ENCODE measurements around the gene DDRGK1.
A peak's percentile ranks its signal among the peaks of the same experiment; 100 is the strongest.

The DDRGK1 gene

GRCh38 chr20:3165473-3166337, 38.8 kb downstream of the DDRGK1 start:
- H2AFZ ChIP-seq (ENCODE audit: low read depth, low read length) = no peak overlapping the region
- no peak overlapping the region for H3K18ac ChIP-seq (ENCODE audit: low read depth in 1 of 2, low read length in 2 of 2)
- H3K36me3 ChIP-seq (ENCODE audit: control insufficient read depth in 1 of 2, insufficient read depth in 2 of 2, low read depth in 1 of 2, low read length in 2 of 2) = peaks cover 0 to 47% of the 10 kb centered on the region in 2 experiments
- H4K91ac ChIP-seq (ENCODE audit: low read length) = no peak overlapping the region
- no peak overlapping the region for H3K4me3 ChIP-seq (ENCODE audit: insufficient read depth in 1 of 2, low read depth in 1 of 2, low read length in 2 of 2)
- no peak overlapping the region for H2BK12ac ChIP-seq (ENCODE audit: low read length in 2 of 2)
- DNase-seq = no peak
- H3K4me1 ChIP-seq (ENCODE audit: control insufficient read depth, insufficient read depth, low read depth, low read length) = peaks cover 15% of the 10 kb centered on the region
- H2BK120ac ChIP-seq (ENCODE audit: low read depth, low read length) = no peak overlapping the region
- H3K9ac ChIP-seq (ENCODE audit: low read length) = no peak overlapping the region
- H2BK15ac ChIP-seq (ENCODE audit: low read depth, poor library complexity, severe bottlenecking) = no peak overlapping the region
- 96% methylated on average over 45 of the region's 45 CpGs for WGBS
- no peak overlapping the region for H3K4me2 ChIP-seq (ENCODE audit: low read length, poor library complexity, severe bottlenecking)
- peaks cover 0 to 23% of the 10 kb centered on the region in 2 experiments for H3K27me3 ChIP-seq (ENCODE audit: control insufficient read depth in 1 of 2, insufficient read depth in 1 of 2, low read length in 2 of 2)
- H2AK5ac ChIP-seq (ENCODE audit: low read length, severe bottlenecking) = no peak overlapping the region
- H3K14ac ChIP-seq (ENCODE audit: low read length in 2 of 2) = no peak overlapping the region
- no peaks in the 10 kb centered on the region for H3K9me3 ChIP-seq (ENCODE audit: control insufficient read depth, low read length)
- peaks cover 2% of the 10 kb centered on the region for H3K79me1 ChIP-seq (replicated peaks; ENCODE audit: low read length, poor library complexity, severe bottlenecking)
- no peak overlapping the region for H3K27ac ChIP-seq (ENCODE audit: low read length, poor library complexity, severe bottlenecking)
- H2BK5ac ChIP-seq (ENCODE audit: low read depth, low read length, poor library complexity, severe bottlenecking) = no peak overlapping the region
- H4K8ac ChIP-seq (ENCODE audit: low read length) = no peak overlapping the region
- H3K4ac ChIP-seq (ENCODE audit: low read depth in 1 of 2, low read length in 2 of 2) = no peak overlapping the region
- no peak overlapping the region for H3K23ac ChIP-seq (ENCODE audit: low read length in 2 of 2)

- WGBS = 93% methylated on average over 37 of the region's 41 CpGs
- H3K4me2 ChIP-seq (ENCODE audit: low read length, poor library complexity, severe bottlenecking) = no peak overlapping the region
Measured at GRCh38 chr20:3164763-3165410, 39.6 kb downstream of the DDRGK1 start.

GRCh38 chr20:3164043-3164762, 40.3 kb downstream of the DDRGK1 start:
- 92% methylated on average over 32 of the region's 32 CpGs for WGBS
- Histone ChIP-seq H3K27ac (ENCODE audit: low read length, poor library complexity, severe bottlenecking) (no peak overlapping the region), H3K9me3 (ENCODE audit: control insufficient read depth, low read length) (no peaks in the 10 kb centered on the region), H2BK5ac (ENCODE audit: low read depth, low read length, poor library complexity, severe bottlenecking) (no peak overlapping the region), H3K79me1 (replicated peaks; ENCODE audit: low read length, poor library complexity, severe bottlenecking) (peaks cover 2% of the 10 kb centered on the region), H4K91ac (ENCODE audit: low read length) (no peak overlapping the region), H4K8ac (ENCODE audit: low read length) (no peak overlapping the region), H2BK12ac (ENCODE audit: low read length in 2 of 2) (no peak overlapping the region), H3K4ac (ENCODE audit: low read depth in 1 of 2, low read length in 2 of 2) (no peak overlapping the region), H3K4me2 (ENCODE audit: low read length, poor library complexity, severe bottlenecking) (no peak overlapping the region), H3K27me3 (ENCODE audit: control insufficient read depth in 1 of 2, insufficient read depth in 1 of 2, low read length in 2 of 2) (peaks cover 0 to 20% of the 10 kb centered on the region in 2 experiments), H3K36me3 (ENCODE audit: control insufficient read depth in 1 of 2, insufficient read depth in 2 of 2, low read depth in 1 of 2, low read length in 2 of 2) (peaks cover 0 to 47% of the 10 kb centered on the region in 2 experiments), H3K9ac (ENCODE audit: low read length) (no peak overlapping the region), H3K4me1 (ENCODE audit: control insufficient read depth, insufficient read depth, low read depth, low read length) (peaks cover 15% of the 10 kb centered on the region), H2BK120ac (ENCODE audit: low read depth, low read length) (no peak overlapping the region), H3K18ac (ENCODE audit: low read depth in 1 of 2, low read length in 2 of 2) (no peak overlapping the region), H2BK15ac (ENCODE audit: low read depth, poor library complexity, severe bottlenecking) (peak overlapping the region; percentile 33), H3K4me3 (ENCODE audit: insufficient read depth in 1 of 2, low read depth in 1 of 2, low read length in 2 of 2) (no peak overlapping the region), H3K14ac (ENCODE audit: low read length in 2 of 2) (no peak overlapping the region), H2AK5ac (ENCODE audit: low read length, severe bottlenecking) (no peak overlapping the region), H3K23ac (ENCODE audit: low read length in 2 of 2) (no peak overlapping the region), H2AFZ (ENCODE audit: low read depth, low read length) (no peak overlapping the region)
- no peak for DNase-seq

More at GRCh38 chr20:3164763-3165410, 39.6 kb downstream of the DDRGK1 start:
- no peak overlapping the region for H3K27ac ChIP-seq (ENCODE audit: low read length, poor library complexity, severe bottlenecking)
- no peak overlapping the region for H2BK12ac ChIP-seq (ENCODE audit: low read length in 2 of 2)
- no peak overlapping the region for H2AFZ ChIP-seq (ENCODE audit: low read depth, low read length)
- H3K27me3 ChIP-seq (ENCODE audit: control insufficient read depth in 1 of 2, insufficient read depth in 1 of 2, low read length in 2 of 2) = peaks cover 0 to 23% of the 10 kb centered on the region in 2 experiments
- H3K79me1 ChIP-seq (replicated peaks; ENCODE audit: low read length, poor library complexity, severe bottlenecking) = peaks cover 2% of the 10 kb centered on the region
- no peak overlapping the region for H3K9ac ChIP-seq (ENCODE audit: low read length)
- no peak overlapping the region for H4K91ac ChIP-seq (ENCODE audit: low read length)
- H3K4me1 ChIP-seq (ENCODE audit: control insufficient read depth, insufficient read depth, low read depth, low read length) = peaks cover 15% of the 10 kb centered on the region
- no peak overlapping the region for H4K8ac ChIP-seq (ENCODE audit: low read length)
- no peak overlapping the region for H2BK15ac ChIP-seq (ENCODE audit: low read depth, poor library complexity, severe bottlenecking)
- no peak for DNase-seq
- no peak overlapping the region for H2BK5ac ChIP-seq (ENCODE audit: low read depth, low read length, poor library complexity, severe bottlenecking)
- peaks cover 0 to 47% of the 10 kb centered on the region in 2 experiments for H3K36me3 ChIP-seq (ENCODE audit: control insufficient read depth in 1 of 2, insufficient read depth in 2 of 2, low read depth in 1 of 2, low read length in 2 of 2)
- H2BK120ac ChIP-seq (ENCODE audit: low read depth, low read length) = no peak overlapping the region
- no peaks in the 10 kb centered on the region for H3K9me3 ChIP-seq (ENCODE audit: control insufficient read depth, low read length)
- no peak overlapping the region for H3K14ac ChIP-seq (ENCODE audit: low read length in 2 of 2)
- H3K18ac ChIP-seq (ENCODE audit: low read depth in 1 of 2, low read length in 2 of 2) = no peak overlapping the region
- H2AK5ac ChIP-seq (ENCODE audit: low read length, severe bottlenecking) = no peak overlapping the region
- H3K4me3 ChIP-seq (ENCODE audit: insufficient read depth in 1 of 2, low read depth in 1 of 2, low read length in 2 of 2) = no peak overlapping the region
- no peak overlapping the region for H3K4ac ChIP-seq (ENCODE audit: low read depth in 1 of 2, low read length in 2 of 2)
- no peak overlapping the region for H3K23ac ChIP-seq (ENCODE audit: low read length in 2 of 2)
